GM19455 (cell line): ENCODE measurements around the gene ATP11B.
A peak's percentile ranks its signal among the peaks of the same experiment; 100 is the strongest.

Experiments
- ATAC-seq: cut with Tn5 transposase; IDR thresholded peaks from one replicate; pipeline ENCODE4 v1.9.1; 2021; ENCODE audit not compliant: unreplicated experiment

Gene ATP11B

DNA sequence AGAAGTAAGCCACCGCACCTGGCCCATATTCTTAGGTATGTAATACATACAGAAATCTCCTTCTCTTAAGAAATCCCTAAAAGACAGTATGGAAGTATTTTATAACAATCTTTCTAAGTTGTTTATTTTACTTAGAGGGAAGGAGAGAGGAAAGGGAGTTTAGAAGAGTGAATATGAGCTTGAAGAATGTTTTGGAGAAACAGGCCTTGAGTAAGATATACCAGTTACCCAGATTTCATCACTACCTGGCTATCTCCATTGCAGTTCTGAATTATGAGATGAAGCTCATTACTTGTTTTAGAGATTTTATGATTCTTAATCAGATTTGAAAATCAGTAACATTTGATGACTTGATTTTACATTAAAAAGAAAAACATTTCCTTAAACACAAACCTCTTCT, 115.2 kb downstream of the ATP11B start:
- ATAC-seq = no peak

DNA sequence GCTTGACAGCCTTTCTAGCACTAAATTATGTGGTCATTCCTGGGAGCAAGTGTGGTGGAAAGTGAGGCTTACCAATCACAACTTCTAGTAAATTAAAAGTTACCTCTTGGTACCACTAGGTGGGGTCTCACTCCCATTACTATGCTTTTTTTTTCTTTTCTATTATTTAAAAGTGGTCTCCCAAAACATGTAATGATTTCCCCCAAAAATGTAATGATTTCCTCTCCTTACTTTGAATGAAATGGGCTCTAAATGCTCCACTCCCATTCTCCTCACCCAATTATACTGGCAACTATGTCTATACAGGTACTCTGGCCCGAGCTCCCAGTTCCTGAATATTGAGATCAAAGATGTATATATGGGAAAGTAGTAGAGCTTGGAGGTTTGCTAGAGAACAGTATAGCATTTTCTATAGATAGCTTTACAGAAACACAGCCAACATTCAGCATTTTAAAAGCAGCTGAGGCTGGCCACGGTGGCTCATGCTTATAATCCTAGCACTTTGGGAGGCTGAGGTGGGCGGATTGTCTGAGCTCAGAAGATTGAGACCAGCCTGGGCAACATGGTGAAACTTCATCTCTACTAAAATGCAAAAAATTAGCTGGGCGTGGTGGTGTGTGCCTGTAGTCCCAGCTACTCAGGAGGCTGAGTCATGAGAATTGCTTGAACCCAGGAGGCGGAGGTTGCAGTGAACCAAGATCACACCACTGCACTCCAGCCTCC, 116.2 kb downstream of the ATP11B start:
- no peak for ATAC-seq

DNA sequence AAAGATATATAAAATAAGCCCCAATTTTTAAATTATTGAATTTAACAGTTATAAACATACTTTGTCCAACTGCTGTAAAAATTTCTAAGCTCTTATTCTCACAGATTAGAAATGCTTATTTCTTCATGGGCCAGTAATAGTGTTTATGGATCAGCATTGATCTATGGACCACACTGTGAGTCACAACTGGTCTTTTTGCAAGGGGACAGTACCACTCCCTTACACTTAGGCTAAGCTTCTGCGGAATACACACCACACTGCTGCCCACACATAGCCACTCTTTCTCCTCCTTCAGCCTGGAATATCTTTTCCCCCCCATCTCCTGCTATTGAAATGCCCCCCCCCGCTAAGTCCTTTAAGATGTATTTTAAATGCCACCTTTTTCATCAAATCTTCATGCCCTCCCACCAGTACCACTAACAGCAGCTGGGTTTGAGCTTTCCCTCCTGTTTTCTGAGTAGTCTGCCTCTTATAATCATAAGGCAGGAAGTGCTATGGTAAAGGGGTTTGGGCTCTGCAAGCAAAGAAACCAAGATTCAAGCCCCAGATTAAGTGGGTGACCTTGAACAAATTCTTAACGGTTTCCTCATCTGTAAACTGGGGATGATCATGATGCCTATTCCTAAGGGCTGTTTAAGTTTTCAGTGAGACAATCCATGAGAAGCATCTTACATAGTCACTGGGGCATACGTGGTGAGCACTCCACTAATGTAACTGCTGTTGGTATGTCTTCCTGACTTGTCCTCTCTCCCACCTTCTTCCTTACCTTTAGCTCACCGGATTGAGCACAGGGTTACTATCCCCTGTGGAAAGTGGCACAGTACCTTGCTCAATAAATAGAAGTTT, 117.9 kb downstream of the ATP11B start:
- ATAC-seq = no peak

GRCh38 chr3:182911782-182912111, 118.4 kb downstream of the ATP11B start:
- no peak for ATAC-seq

- no peak for ATAC-seq
Observed at GRCh38 chr3:182912474-182912873, 119.2 kb downstream of the ATP11B start.

- ATAC-seq = peak; percentile 91
Observed at GRCh38 chr3:182913889-182914288, 120.6 kb downstream of the ATP11B start.

DNA sequence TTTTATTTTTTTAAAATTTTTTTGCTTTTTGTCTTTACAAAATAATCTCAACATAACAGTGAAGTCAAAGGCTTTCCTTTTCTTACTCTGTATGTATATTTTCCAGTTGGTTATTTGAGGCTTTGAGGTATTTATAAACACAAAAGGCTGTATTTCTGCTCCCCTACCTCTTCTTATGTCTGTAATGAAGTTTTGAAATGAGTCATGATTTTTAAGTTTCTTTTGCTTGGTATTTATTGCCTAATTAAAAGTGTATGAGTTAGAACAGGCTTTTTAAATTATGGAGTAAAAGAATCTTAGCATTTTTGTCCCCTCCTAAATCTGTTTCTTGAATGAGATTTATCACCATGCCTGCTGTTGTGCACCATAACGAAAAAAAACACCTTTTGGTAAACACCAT, 121.0 kb downstream of the ATP11B start:
- ATAC-seq = peak; percentile 44

DNA sequence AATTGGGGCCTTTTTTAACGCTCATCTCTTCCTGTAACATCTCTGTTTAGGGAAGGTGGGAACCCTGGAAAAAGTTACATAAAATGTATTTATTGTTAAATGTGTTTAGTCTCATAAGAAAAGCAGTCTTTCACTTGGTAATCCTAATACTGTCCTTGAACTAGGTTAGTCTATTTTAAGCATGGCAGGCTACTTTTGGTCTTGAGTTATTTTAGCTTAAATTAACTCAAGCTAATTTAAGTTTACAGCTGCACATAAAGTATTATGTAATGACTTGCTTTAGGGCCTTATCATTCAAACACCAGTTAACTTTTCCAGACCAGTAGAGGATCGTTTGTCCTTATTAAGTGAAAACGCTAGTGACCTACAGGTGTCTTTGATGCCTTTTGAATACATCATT, 123.8 kb downstream of the ATP11B start:
- no peak for ATAC-seq

GRCh38 chr3:182919866-182920357, 126.6 kb downstream of the ATP11B start:
- no peak for ATAC-seq

DNA sequence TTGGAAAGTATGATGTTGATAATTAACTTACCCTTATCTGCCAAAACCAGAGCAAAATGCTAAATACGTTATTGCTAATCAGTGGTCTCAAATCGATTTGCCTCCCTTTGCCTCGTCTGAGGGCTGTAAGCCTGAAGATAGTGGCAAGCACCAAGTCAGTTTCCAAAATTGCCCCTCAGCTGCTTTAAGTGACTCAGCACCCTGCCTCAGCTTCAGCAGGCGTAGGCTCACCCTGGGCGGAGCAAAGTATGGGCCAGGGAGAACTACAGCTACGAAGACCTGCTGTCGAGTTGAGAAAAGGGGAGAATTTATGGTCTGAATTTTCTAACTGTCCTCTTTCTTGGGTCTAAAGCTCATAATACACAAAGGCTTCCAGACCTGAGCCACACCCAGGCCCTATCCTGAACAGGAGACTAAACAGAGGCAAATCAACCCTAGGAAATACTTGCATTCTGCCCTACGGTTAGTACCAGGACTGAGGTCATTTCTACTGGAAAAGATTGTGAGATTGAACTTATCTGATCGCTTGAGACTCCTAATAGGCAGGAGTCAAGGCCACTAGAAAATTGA, 127.3 kb downstream of the ATP11B start:
- ATAC-seq = no peak

- ATAC-seq = no peak
Observed at GRCh38 chr3:182921665-182922355, 128.5 kb downstream of the ATP11B start.

GRCh38 chr3:182925330-182925943, 132.1 kb downstream of the ATP11B start:
- peak; percentile 97 for ATAC-seq

- no peak for ATAC-seq
Observed at GRCh38 chr3:182925944-182926337, 132.6 kb downstream of the ATP11B start.

- no peak for ATAC-seq
Observed at GRCh38 chr3:182935803-182936202, 142.5 kb downstream of the ATP11B start.

GRCh38 chr3:182936239-182936917, 143.1 kb downstream of the ATP11B start:
- ATAC-seq = no peak

DNA sequence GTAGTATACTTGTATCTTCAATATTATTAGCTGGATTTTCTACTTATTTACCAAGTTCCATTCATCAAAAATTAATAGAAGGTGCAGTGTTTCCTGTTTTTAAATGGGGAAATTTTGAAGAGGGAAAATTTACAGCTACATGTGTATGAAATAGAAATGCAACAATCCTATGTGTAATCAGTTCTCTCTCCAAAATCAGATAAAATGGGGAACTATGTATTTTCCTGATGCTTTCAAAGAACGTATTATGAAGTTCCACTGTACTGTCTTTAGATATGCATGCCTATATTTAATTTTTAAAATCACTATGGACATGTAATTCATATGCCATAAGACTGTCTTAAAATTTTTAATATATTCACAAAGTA, 143.6 kb downstream of the ATP11B start:
- no peak for ATAC-seq

DNA sequence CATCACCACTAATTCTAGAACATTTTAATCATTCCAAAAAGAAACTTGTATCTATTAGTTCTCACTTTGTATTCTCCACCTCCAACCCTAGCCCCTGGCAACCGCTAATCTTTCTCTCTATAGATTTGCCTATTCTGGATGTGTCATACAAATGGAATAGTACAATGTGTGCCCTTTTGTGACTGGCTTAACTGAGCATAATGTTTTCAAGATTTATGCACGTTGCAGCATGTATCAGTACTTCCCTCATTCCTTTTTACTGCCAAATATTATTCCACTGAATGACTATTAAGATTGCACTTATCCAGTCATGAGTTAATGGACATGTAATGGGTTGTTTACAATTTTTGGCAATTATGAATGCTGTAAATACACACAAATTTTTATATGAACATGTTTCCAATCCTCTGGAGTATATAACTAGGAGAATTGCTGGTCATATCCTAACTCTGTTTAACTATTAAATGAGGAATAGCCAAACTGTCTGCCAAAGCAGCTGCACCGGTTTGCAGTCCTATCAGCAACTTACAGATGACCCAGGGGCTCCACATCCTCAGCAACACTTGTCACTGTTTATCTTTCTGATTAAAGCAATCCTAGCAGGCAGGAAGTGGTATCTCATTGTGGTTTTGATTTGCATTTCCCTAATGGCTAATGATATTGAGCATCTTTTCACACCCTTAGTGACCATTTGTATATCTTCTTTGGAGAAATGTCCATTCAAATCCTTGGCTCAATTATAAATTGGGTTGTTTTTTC, 144.2 kb downstream of the ATP11B start:
- peak; percentile 78 for ATAC-seq

DNA sequence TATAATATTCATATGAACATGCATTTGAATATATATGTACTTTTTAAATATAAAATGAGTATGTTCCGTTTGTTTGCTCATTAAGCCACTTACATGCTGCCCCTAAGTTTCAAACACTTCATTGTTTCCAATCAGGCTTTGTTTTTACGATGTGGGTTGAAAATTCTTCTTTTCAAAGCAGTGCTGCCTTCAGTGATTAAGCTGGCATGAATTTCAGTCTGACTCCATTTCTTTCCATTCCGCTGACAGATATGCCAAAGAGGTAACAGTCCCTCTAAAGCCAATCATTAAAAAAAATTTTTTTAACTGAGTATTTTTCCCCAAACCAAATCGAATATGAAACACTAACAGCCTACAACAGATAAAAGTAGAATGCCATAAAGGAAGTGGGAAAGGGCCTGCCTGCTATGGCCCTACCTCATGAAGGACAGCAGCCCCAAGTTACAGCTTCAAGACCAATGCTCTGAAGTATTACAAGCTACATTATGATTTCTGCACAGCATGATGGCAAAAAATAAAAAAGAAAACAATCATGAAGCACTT, 147.0 kb downstream of the ATP11B start:
- no peak for ATAC-seq

DNA sequence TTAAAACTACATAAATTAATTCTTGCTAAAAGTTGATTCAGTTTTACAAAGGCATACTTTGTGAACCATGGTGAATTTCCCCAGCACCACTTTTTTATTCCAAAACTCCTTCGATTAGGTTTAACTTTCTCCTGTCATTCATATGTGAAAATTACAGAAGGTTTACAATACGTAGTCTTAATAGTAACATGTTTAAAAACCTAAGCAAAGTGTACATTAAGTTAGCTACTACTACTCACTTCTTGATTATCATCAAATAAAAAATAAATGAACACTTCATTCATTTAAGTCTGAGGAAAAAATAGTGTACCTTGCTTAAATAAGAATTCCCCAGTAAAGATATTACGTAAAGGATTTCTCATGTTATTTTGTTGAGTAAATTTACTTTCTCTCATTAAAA, 148.4 kb downstream of the ATP11B start:
- ATAC-seq = no peak
